GM19372 (cell line): ENCODE measurements around the gene ARHGEF19.
"Not testable (repeated sequence)": the region's sequence is repeated elsewhere in the genome, so short reads cannot be mapped to it uniquely, and the experiment has no call there.

Experiments used
- ATAC-seq: cut with Tn5 transposase; IDR thresholded peaks from one replicate; pipeline ENCODE4 v1.9.1; 2021; ENCODE audit warnings: mild to moderate bottlenecking, low read depth, moderate library complexity; ENCODE audit not compliant: unreplicated experiment

ARHGEF19 gene

DNA sequence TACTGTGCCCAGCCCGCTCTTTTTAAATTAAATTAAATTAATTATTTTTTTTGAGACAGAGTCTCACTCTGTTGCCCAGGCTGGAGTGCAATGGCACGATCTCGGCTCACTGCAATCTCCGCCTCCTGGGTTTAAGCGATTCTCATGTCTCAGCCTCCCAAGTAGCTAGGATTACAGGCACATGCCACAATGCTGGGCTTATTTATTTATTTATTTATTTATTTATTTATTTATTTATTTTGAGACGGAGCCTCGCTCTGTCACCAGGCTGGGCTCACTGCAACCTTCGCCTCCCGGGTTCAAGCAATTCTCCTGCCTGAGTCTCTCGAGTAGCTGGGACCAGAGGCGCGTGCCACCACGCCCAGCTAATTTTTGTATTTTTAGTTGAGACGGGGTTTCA, 10.3 kb upstream of the ARHGEF19 start:
- not testable (repeated sequence) for ATAC-seq

DNA sequence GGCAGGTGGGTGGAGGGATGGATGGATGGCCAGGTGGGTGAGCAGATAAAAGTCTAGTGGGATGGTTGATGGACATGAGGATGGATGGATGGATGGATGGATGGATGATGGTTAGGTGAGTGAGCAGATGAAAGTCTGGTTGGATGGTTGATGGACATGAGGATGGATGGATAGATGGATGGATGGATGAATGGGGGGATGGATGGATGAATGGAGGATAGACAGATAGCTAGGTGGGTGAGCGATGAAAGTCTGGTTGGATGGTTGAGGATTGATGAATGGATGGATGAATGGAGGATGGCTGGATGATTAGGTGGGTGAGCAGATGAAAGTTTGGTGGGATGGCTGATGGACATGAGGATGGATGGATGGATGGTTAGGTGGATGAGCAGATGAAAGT, 9.0 kb upstream of the ARHGEF19 start:
- no peak for ATAC-seq

GRCh38 chr1:16219968-16220500, 7.6 kb upstream of the ARHGEF19 start:
- ATAC-seq = no peak

- ATAC-seq = no peak
Observed at GRCh38 chr1:16218674-16219071, 6.2 kb upstream of the ARHGEF19 start.

DNA sequence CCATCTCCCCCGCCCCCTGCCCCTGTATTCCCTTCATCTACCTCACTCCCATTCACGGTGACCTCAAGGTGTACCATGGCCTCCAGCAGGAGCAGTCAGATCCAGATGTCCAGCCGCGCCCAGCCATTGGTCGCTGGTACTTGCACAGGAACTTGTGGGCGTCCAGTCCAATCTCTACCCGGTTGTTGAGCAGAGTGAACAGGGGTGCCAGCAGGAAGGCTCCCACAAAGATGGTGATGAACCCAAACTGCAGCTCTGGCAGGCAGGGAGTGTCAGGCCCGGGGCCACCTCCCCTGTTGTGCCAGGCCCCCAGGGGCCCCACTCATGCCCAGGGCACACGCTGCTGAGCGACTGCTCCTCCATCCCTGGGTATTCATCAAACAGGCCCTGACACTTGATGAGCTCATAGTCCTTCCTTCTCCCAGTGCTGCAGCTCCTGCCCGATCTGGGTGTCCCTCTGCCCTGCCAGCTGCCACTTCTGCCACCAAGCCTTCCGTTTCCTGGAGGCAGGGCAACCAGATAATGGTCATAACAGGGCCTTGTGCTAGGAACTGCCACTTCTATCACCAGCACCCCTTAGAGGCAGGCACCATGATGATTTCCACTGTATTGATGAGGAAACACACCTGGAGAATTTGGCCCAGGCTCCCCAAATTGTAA, 5.7 kb upstream of the ARHGEF19 start:
- no peak for ATAC-seq

DNA sequence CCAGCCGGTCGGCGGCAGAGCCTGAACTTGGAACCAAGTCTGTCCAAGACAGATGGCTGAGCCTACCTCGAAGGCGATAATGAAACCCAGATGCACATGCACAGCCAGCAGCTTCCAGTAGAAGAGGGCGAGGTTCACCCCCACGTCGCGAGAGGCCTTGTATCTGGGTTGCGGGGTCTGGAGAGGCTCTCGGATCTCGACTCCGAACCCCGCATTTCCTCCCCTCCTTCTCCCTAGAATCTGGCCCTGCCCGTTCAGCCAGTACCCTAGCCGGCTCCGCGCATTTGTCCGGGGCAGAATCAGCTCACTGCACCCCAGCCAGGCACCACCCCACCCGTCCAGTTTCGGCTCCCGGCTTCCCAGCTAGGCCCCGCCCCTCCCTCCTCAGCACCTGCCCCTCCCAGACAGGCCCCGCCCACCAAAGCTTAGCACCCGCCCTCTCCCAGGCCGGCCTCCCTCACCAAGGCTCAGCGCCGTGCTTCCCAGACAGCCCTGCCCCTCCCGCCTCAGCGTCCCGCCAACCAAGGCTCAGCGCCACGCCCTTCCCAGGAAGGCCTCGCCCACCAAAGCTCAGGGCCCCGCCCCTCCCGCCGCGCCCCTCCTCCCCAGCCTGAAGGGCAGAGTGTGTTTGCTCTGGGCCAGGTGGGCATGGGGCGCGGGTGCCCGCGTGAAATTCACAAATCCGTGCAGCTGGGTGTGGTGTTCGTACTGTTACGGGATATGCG, 4.8 kb upstream of the ARHGEF19 start:
- peak; percentile 96 for ATAC-seq

GRCh38 chr1:16215882-16216753, 3.7 kb upstream of the ARHGEF19 start:
- no peak for ATAC-seq

- ATAC-seq = not testable (repeated sequence)
Observed at GRCh38 chr1:16215240-16215639, 2.8 kb upstream of the ARHGEF19 start.

GRCh38 chr1:16213544-16213943, 1.1 kb upstream of the ARHGEF19 start:
- ATAC-seq = not testable (repeated sequence)

DNA sequence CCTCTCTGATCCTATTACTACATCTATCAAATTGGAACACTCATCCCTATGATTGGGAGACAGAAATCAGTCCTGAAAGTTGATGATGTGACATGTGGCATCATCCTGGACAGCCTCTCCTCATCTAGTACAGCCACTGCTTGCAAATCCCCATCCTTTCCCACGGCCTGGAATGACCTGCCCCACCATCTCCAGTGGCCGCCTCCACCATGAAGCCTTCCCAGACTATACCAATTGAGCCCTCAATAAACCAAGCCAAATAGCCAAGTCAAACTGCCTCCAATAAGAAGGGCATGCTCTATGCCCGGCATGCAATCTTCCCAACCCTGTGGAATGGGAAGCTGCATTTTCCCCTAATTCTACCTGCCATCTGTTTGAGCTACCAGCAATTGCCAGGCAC, 561 bp upstream of the ARHGEF19 start:
- no peak for ATAC-seq

- ATAC-seq = no peak
Observed at GRCh38 chr1:16211824-16212223, 628 bp downstream of the ARHGEF19 start.

GRCh38 chr1:16210581-16210980, 1.9 kb downstream of the ARHGEF19 start:
- no peak for ATAC-seq

- ATAC-seq = no peak
Observed at GRCh38 chr1:16209847-16210407, 2.5 kb downstream of the ARHGEF19 start.

- no peak for ATAC-seq
Observed at GRCh38 chr1:16209132-16209846, 3.2 kb downstream of the ARHGEF19 start.

DNA sequence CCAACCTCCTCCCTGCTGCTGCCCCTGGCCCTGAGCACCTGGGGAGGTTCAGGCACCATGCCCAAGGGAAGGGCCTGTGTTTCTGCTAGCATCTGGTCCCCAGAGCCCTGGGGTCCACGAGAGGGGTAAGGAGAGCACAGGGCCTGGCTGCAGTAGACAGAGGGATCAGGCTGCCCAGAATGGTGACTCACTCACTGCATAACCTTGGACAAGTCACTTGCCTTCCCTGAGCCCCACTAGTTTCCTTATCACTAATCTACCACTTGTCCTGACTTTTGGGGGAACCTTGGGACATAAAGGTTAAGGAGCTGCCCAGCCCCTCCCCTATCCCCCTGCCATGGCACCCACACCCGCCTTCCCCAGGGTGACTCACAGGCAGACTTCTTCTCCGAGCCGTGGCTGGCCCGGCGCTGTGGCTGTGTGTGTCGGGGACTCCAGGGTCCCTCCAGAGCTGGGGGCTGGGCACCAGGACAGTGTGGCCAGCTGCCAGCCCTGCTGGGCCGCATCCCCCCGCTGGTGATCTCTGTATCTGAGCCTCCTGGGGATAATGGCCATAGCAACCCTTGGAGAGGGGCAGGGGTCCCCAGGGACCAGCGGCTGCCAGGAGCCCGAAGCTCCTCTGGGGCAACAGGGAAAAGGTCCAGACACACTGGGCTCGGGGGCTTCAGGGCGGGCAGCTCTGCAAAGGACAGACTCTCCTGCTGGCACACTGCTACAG, 4.0 kb downstream of the ARHGEF19 start:
- no peak for ATAC-seq

GRCh38 chr1:16207318-16208269, 4.9 kb downstream of the ARHGEF19 start:
- ATAC-seq = no peak

DNA sequence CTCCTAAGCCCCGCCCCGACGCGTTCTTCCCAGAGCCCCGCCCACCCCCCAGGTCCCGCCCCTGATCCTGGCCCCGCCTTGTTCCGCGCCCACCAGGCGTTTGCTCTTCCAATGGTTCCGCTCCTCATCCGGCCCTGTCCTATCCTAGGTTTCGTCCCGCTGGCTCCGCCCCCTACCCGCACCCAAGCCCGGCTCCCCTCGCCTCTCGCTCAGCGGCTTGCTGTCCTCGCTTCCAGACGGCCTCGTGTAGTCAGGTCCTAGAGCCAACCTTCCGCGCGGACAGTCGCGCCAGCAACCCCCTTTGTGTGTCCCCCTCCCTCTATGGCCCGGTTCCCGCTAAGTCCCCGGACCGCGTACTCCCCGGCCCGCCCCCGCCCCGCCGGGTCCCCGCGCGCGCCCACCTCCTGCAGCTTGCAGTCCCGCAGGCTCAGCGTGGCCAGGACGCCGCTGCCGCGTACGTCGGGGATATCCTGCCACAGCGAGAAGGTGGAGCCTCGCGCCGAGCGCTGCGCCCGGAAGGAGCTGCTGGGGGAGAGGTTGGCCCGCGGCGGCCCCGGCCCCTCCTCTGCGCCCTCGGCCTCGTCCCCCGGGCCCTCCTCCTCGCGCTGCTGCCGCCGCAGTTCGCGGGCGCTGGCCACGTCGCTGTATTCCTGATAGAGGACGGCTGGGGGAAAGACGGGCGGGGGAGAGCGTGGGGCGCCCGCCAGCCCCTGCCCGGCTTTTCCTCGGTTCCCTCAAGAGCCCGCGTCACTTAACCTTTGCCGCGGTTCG, 5.7 kb downstream of the ARHGEF19 start:
- ATAC-seq = peak; percentile 70
